ENCODE data around the gene TBC1D3. TPM values are rescaled to one million over a fixed set of nuclear protein-coding genes. Genes with fewer than 3 reads are reported as not detected.
"Not testable (repeated sequence)": the region's sequence is repeated elsewhere in the genome, so short reads cannot be mapped to it uniquely, and the experiment has no call there.

Gene TBC1D3
- not detected for polyA plus RNA-seq (2013, experiment 1 of 2)
- polyA plus RNA-seq (2013, experiment 2 of 2): not detected

- no CpG with 5 or more reads among the region's 10 CpGs for WGBS, 2 experiments (ENCODE audit: insufficient coverage in 2 of 2)
- not testable (repeated sequence) for H3K4me1 ChIP-seq (ENCODE audit: control insufficient read depth, insufficient read depth, low read length, poor library complexity, severe bottlenecking); H3K4me3 ChIP-seq (ENCODE audit: extremely low read depth, insufficient read depth, low read length, poor library complexity, severe bottlenecking); H3K27ac ChIP-seq (ENCODE audit: low read depth, low read length, severe bottlenecking); H3K36me3 ChIP-seq (ENCODE audit: control insufficient read depth, insufficient read depth, low read length); H3K9me3 ChIP-seq (ENCODE audit: control insufficient read depth, low read length)
Measured at GRCh38 chr17:38192455-38192854, at the start of gene TBC1D3. TSS of gene TBC1D3 (minus strand) at chr17:38192555. CDS start at chr17:38191029, 1,526 bp downstream.

- not testable (repeated sequence) for H3K4me3 ChIP-seq (ENCODE audit: extremely low read depth, insufficient read depth, low read length, poor library complexity, severe bottlenecking); H3K36me3 ChIP-seq (ENCODE audit: control insufficient read depth, insufficient read depth, low read length); H3K4me1 ChIP-seq (ENCODE audit: control insufficient read depth, insufficient read depth, low read length, poor library complexity, severe bottlenecking); H3K9me3 ChIP-seq (ENCODE audit: control insufficient read depth, low read length); H3K27ac ChIP-seq (ENCODE audit: low read depth, low read length, severe bottlenecking)
- no CpG with 5 or more reads among the region's 1 CpG for whole genome bisulfite sequencing, 2 experiments (ENCODE audit: insufficient coverage in 2 of 2)
Measured at GRCh38 chr17:38232790-38233189, 40.4 kb upstream of the TBC1D3 start.

- WGBS, 2 experiments (ENCODE audit: insufficient coverage in 2 of 2): no CpG with 5 or more reads among the region's 2 CpGs
- H3K4me3 ChIP-seq (ENCODE audit: extremely low read depth, insufficient read depth, low read length, poor library complexity, severe bottlenecking); H3K27ac ChIP-seq (ENCODE audit: low read depth, low read length, severe bottlenecking); H3K9me3 ChIP-seq (ENCODE audit: control insufficient read depth, low read length); H3K36me3 ChIP-seq (ENCODE audit: control insufficient read depth, insufficient read depth, low read length); H3K4me1 ChIP-seq (ENCODE audit: control insufficient read depth, insufficient read depth, low read length, poor library complexity, severe bottlenecking): not testable (repeated sequence)
Measured at GRCh38 chr17:38225844-38226495, 33.6 kb upstream of the TBC1D3 start.

- H3K9me3 ChIP-seq (ENCODE audit: control insufficient read depth, low read length); H3K36me3 ChIP-seq (ENCODE audit: control insufficient read depth, insufficient read depth, low read length); H3K4me3 ChIP-seq (ENCODE audit: extremely low read depth, insufficient read depth, low read length, poor library complexity, severe bottlenecking); H3K27ac ChIP-seq (ENCODE audit: low read depth, low read length, severe bottlenecking); H3K4me1 ChIP-seq (ENCODE audit: control insufficient read depth, insufficient read depth, low read length, poor library complexity, severe bottlenecking): not testable (repeated sequence)
- no CpG with 5 or more reads among the region's 1 CpG for WGBS, 2 experiments (ENCODE audit: insufficient coverage in 2 of 2)
Measured at GRCh38 chr17:38220867-38221266, 28.5 kb upstream of the TBC1D3 start.

- no CpG with 5 or more reads among the region's 2 CpGs for WGBS, 2 experiments (ENCODE audit: insufficient coverage in 2 of 2)
Measured at GRCh38 chr17:38200271-38200670, 7.9 kb upstream of the TBC1D3 start.

GRCh38 chr17:38134860-38135259 lies 57.5 kb downstream of the TBC1D3 start:
- H3K4me3 ChIP-seq (ENCODE audit: extremely low read depth, insufficient read depth, low read length, poor library complexity, severe bottlenecking); H3K27ac ChIP-seq (ENCODE audit: low read depth, low read length, severe bottlenecking); H3K36me3 ChIP-seq (ENCODE audit: control insufficient read depth, insufficient read depth, low read length); H3K4me1 ChIP-seq (ENCODE audit: control insufficient read depth, insufficient read depth, low read length, poor library complexity, severe bottlenecking); H3K9me3 ChIP-seq (ENCODE audit: control insufficient read depth, low read length): not testable (repeated sequence)
- WGBS, 2 experiments (ENCODE audit: insufficient coverage in 2 of 2): 96% methylated on average over 4 of the region's 16 CpGs; no CpG with 5 or more reads in 1 of the 2 experiments

More at GRCh38 chr17:38200271-38200670, 7.9 kb upstream of the TBC1D3 start:
- not testable (repeated sequence) for H3K36me3 ChIP-seq (ENCODE audit: control insufficient read depth, insufficient read depth, low read length); H3K4me3 ChIP-seq (ENCODE audit: extremely low read depth, insufficient read depth, low read length, poor library complexity, severe bottlenecking); H3K4me1 ChIP-seq (ENCODE audit: control insufficient read depth, insufficient read depth, low read length, poor library complexity, severe bottlenecking); H3K9me3 ChIP-seq (ENCODE audit: control insufficient read depth, low read length); H3K27ac ChIP-seq (ENCODE audit: low read depth, low read length, severe bottlenecking)
